GM12874 (cell line): ENCODE data around the gene ACKR3.

Experiments used
- CTCF ChIP-seq: IDR thresholded peaks from 2 replicates; pipeline ENCODE4 v1.5.1; 2011; ENCODE audit warnings: low read depth, mild to moderate bottlenecking, control low read depth, low read length, moderate library complexity; ENCODE audit not compliant: insufficient read depth

Gene ACKR3

GRCh38 chr2:236592821-236593220, 23.2 kb downstream of the ACKR3 start:
- TF ChIP-seq CTCF: no peak

GRCh38 chr2:236593531-236593930, 23.9 kb downstream of the ACKR3 start:
- TF ChIP-seq CTCF: no peak

- no peak for TF ChIP-seq CTCF
These were observed 24.3 kb downstream of the ACKR3 start for GRCh38 chr2:236593956-236594355.

- TF ChIP-seq CTCF: no peak
These were observed 28.0 kb downstream of the ACKR3 start for GRCh38 chr2:236597629-236598028.

GRCh38 chr2:236599059-236599458, 29.4 kb downstream of the ACKR3 start:
- TF ChIP-seq CTCF: no peak

GRCh38 chr2:236600158-236600557, 30.5 kb downstream of the ACKR3 start:
- TF ChIP-seq CTCF: no peak

- TF ChIP-seq CTCF: no peak
These were observed 31.3 kb downstream of the ACKR3 start for GRCh38 chr2:236600892-236601291.
